ENCODE results near the gene PHTF2.

PHTF2 gene

DNA sequence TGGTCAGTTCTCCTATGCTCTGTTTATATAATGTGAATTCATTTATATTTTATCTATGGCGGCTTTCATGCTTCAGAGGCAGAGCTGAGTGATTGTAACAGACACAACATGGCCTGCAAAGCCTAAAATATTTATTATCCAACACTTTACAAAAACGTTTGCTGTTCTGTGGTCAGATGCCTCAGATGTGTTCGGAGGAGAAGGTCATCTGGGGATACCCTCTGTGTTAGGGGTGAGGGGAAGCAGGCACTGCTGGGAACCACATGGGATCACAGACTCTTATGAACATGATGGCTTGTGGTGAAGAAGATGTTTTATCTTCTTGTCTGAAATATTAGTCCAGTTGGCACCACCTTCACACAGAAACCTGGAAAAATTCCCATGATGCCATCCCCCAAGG lies 203.4 kb downstream of the PHTF2 start:
- no peak for DNase-seq

DNA sequence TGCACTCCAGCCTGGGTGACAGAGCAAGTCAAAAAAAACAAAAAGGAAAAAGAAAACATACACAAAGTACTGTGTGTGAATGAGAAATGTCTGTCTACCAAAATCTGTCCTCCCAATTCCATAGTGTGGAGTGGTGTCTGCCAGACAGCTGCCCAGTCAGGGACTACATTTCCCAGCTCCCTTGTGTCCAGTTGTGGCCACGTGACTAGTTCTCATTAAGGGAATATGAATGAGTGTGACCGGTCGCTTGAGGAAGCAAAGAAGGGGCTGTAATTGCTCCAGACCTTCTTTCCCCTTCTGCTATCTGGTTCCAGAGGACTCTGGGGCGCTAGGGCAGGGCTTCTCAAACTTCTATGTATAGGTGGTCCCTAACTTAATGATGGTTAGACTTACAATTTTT lies 204.1 kb downstream of the PHTF2 start:
- DNase-seq, result no peak

DNA sequence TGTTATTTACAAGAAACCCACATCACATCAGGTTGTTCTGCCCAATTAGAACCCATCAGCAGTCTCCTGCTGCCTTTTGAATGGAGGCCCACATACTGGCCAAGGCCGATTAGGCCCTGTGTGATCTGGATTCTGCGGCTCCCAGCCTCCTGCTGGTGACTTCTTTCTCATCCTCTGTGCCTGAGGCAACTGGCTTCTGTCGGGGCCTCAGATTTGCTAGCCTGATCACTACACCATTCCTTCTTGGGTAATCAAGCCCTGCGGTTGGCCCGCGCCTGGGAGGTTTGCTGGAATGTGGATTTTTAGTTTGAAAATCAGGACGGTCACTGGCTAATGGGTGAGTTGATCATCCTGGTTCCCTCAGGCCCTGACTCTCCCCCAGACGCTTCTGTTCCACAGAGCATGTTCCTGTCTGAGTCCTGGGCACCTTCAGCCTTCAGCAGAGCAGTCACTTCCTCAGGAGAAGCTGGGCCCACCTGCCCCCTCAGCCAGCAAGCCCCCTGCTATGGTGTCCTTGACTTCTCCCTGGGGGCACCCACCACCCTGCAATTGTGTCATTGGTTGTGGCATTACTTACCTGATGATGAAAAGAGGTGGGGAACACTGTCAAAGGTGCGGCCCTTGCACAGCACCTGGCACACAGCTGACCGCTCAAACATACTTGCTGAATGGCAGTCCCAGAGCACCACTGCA lies 207.6 kb downstream of the PHTF2 start:
- no peak for DNase-seq

Data from NCI-H226 (cell line).